Epithelial cell of esophagus (primary cell): ENCODE measurements around the gene NEURL1.

Experiments used
- DNase-seq: peaks from one replicate; pipeline ENCODE4 v3.0.0; 2010; ENCODE audit warnings: low read depth
- H3K4me3 ChIP-seq: 2 replicates; pipeline ENCODE4 v1.5.1; 2011; ENCODE audit warnings: mild to moderate bottlenecking, low read length, control low read depth
- TF ChIP-seq, protein P1 (sequence below): IDR thresholded peaks from 2 replicates; pipeline ENCODE4 v1.5.1; 2011; ENCODE audit warnings: low read depth, mild to moderate bottlenecking, low read length, control low read depth, inconsistent platforms; ENCODE audit not compliant: insufficient read depth; ENCODE audit errors: missing control alignments

NEURL1 gene

DNA sequence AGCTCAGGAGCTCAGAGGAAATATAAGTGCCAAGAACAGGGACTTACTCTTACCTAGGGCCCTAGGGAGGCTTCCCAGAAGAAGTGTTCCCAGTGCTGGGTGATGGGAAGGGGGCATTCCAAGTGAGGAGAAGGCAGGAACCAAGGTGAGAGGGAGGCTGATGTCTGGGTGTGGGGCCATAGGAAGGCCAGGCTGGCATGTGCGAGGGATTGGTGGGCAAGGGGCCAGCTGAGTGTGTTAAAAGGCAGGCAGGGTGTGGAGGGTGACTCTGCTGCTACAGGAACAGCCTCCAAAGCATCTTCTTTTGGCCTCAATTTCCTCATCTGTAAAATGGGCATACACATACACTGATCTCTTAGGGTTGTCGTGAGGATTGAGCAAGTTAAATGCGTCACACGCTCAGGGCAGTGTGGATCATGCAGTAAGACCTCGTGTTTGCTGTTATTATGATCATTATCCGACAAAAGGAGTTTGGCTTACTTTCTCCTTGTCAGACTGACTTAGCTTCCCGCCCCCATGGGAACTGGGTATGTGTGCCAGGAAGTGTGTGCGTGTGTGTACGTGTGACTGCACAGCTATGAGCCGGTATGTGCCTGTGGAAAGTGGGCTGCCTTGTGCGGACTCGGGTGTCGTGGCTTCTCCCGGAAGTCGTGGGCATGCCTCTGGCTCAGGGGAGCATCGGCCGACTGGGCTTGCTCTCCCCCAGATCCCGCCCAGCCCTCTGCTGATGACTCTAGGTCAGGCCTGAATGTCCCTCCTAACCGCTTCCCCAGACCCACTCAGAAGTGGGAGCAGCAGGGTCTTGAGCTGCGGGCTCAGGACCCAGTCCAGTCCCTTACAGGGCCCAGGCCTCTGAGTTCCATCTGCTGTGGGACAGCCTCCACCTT is 59.6 kb downstream of the NEURL1 start:
- no peak overlapping the region for H3K4me3 ChIP-seq
- TF ChIP-seq, protein P1, sequence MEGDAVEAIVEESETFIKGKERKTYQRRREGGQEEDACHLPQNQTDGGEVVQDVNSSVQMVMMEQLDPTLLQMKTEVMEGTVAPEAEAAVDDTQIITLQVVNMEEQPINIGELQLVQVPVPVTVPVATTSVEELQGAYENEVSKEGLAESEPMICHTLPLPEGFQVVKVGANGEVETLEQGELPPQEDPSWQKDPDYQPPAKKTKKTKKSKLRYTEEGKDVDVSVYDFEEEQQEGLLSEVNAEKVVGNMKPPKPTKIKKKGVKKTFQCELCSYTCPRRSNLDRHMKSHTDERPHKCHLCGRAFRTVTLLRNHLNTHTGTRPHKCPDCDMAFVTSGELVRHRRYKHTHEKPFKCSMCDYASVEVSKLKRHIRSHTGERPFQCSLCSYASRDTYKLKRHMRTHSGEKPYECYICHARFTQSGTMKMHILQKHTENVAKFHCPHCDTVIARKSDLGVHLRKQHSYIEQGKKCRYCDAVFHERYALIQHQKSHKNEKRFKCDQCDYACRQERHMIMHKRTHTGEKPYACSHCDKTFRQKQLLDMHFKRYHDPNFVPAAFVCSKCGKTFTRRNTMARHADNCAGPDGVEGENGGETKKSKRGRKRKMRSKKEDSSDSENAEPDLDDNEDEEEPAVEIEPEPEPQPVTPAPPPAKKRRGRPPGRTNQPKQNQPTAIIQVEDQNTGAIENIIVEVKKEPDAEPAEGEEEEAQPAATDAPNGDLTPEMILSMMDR, result no peak
- DNase-seq, result no peak

GRCh38 chr10:103553743-103554487 is 60.4 kb downstream of the NEURL1 start:
- H3K4me3 ChIP-seq, result no peak overlapping the region
- DNase-seq, result no peak
- TF ChIP-seq, protein P1, result no peak

GRCh38 chr10:103554488-103555324 is 61.2 kb downstream of the NEURL1 start:
- TF ChIP-seq, protein P1, result no peak
- DNase-seq, result peak; percentile 68
- no peak overlapping the region for H3K4me3 ChIP-seq

- H3K4me3 ChIP-seq, result no peak overlapping the region
- TF ChIP-seq, protein P1, result no peak
- no peak for DNase-seq
Measured at GRCh38 chr10:103555325-103555649, 61.8 kb downstream of the NEURL1 start.

DNA sequence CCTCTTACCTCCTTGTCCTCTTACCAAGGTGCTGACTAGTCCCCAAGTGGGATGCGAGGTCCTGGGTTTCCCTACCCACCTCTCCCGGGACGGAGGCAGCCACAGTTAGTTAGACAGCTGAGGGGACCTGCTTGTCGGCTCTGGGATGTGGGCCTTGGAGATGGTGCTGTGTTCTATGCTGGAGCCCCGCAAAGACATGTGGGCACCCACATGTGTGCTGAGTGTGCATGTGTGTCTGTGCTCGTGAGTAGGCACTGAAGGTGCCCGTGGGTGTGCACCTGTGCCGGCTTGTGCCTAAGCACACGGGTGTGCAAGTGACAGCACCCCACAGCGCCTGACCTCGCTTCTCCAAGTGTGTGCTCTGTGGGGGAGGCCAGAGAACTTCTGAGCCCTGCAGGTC is 62.2 kb downstream of the NEURL1 start:
- no peak for DNase-seq
- H3K4me3 ChIP-seq, result no peak overlapping the region
- TF ChIP-seq, protein P1, result no peak

DNA sequence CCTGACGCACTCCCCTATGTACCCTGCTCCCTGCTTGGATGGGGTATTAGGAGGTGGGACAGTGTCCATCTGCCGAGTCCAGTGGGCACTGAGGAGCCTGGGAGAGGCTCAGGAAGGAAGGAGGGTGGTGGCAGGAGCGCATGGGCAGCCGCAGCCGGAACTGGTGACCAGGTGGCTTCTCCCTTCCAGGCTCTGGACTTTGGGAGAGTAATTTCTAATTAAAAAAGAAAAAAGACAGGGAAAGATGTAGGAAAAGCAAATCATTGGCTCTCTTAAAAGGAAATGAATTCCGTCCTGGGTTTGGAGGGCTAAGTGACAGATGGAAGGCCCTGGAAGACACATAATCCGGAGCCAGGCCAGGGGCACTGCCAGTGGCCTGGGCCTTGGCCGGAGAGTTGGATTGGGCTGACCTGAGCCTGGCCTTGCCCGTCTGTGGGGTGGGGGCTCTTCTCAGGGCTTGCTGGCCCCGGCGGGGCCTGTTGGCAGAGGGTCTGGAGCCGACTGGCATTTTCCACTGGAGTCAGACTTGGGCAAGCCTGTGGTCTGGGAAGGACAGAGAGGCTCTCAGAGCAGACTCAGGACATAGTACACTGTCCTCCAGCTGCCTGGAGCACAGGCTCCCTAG is 63.0 kb downstream of the NEURL1 start:
- TF ChIP-seq, protein P1, result no peak
- DNase-seq, result no peak
- no peak overlapping the region for H3K4me3 ChIP-seq
